Measurements from ENCODE around the gene DZIP3.

GRCh38 chr3:108713816-108714215 is 124.3 kb downstream of the DZIP3 start:
- TF ChIP-seq CTCF (conservative IDR thresholded peaks at IDR 0.05 in 1 of 2, IDR thresholded peaks at IDR 0.05 in 1 of 2; ENCODE audit: extremely low read depth in 1 of 2, insufficient read depth in 1 of 2, low read depth in 1 of 2, low read length in 2 of 2) (no peak), EZH2 (IDR thresholded peaks at IDR 0.05; ENCODE audit: borderline replicate concordance, low read length) (no peak)

All from mammary epithelial cell (primary cell).